Osteoblast (primary cell): ENCODE data around the gene GRAMD1B. TPM values are rescaled to one million over a fixed set of nuclear protein-coding genes. Genes with fewer than 3 reads are reported as not detected.

Source experiments
- DNase-seq: peaks from one replicate; pipeline ENCODE4 v3.0.0; 2011; ENCODE audit warnings: low spot score, mixed read lengths; ENCODE audit not compliant: insufficient read length; ENCODE audit errors: missing footprints
- H2AFZ ChIP-seq: 2 replicates; pipeline ENCODE4 v1.6.0; 2011; ENCODE audit warnings: mild to moderate bottlenecking, low read length
- H3K27ac ChIP-seq: 2 replicates; pipeline ENCODE4 v1.5.1; 2011; ENCODE audit warnings: mild to moderate bottlenecking, low read depth, low read length, moderate library complexity
- H3K27me3 ChIP-seq: 2 replicates; pipeline ENCODE4 v1.6.0; 2012; ENCODE audit warnings: mild to moderate bottlenecking, control low read depth, inconsistent platforms, low read length, moderate library complexity; ENCODE audit not compliant: insufficient read depth
- H3K36me3 ChIP-seq: 2 replicates; pipeline ENCODE4 v1.5.1; 2011; ENCODE audit warnings: mild to moderate bottlenecking, low read length, control low read depth, moderate library complexity; ENCODE audit not compliant: insufficient read depth
- H3K4me1 ChIP-seq: 2 replicates; pipeline ENCODE4 v1.5.1; 2011; ENCODE audit warnings: mild to moderate bottlenecking, low read length, control low read depth, moderate library complexity; ENCODE audit not compliant: insufficient read depth
- H3K4me2 ChIP-seq: 2 replicates; pipeline ENCODE4 v1.6.0; 2011; ENCODE audit warnings: mild to moderate bottlenecking, low read length; ENCODE audit not compliant: insufficient read depth
- H3K4me3 ChIP-seq: fragments of 200-600 bp; sonication (generic); 3 replicates; pipeline ENCODE4 v1.5.1; 2012; ENCODE audit warnings: mild to moderate bottlenecking, low read length, inconsistent platforms; ENCODE audit not compliant: insufficient read depth
- H3K79me2 ChIP-seq: 2 replicates; pipeline ENCODE4 v1.6.0; 2012; ENCODE audit warnings: mild to moderate bottlenecking, low read length, control low read depth, inconsistent platforms; ENCODE audit not compliant: insufficient read depth
- H3K9me3 ChIP-seq: 2 replicates; pipeline ENCODE4 v1.5.1; 2011; ENCODE audit warnings: low read depth, low read length, control low read depth
- H4K20me1 ChIP-seq: 2 replicates; pipeline ENCODE4 v1.6.0; 2012; ENCODE audit warnings: mild to moderate bottlenecking, low read length, control low read depth; ENCODE audit not compliant: insufficient read depth
- total RNA-seq: library from RNA; depleted of rRNA; stranded (reverse); fragments of >200 nt; gene quantifications from 2 replicates; pipeline ENCODE4 v1.2.3, GENCODE V29; 2012
- TF ChIP-seq, protein P1 (sequence below): IDR thresholded peaks from 2 replicates; pipeline ENCODE4 v1.5.1; 2011; ENCODE audit warnings: mild to moderate bottlenecking, low read depth, low read length, moderate library complexity; ENCODE audit errors: extremely low read depth

GRAMD1B gene
- total RNA-seq, 1 donor: 15.2 TPM

- peak overlapping the region; percentile 26 for H3K4me3 ChIP-seq
- peaks cover 59% of the 10 kb centered on the region for H3K4me1 ChIP-seq
- DNase-seq: peak; percentile 66
- peaks cover 8% of the 10 kb centered on the region for H4K20me1 ChIP-seq
- peak overlapping the region; percentile 73 for H3K27ac ChIP-seq
- no peak overlapping the region for H2AFZ ChIP-seq
- H3K36me3 ChIP-seq: no peaks in the 10 kb centered on the region
- H3K27me3 ChIP-seq: no peaks in the 10 kb centered on the region
- H3K79me2 ChIP-seq: peaks cover 49% of the 10 kb centered on the region
- peak overlapping the region; percentile 57 for H3K4me2 ChIP-seq
- no peaks in the 10 kb centered on the region for H3K9me3 ChIP-seq
- TF ChIP-seq, protein P1, sequence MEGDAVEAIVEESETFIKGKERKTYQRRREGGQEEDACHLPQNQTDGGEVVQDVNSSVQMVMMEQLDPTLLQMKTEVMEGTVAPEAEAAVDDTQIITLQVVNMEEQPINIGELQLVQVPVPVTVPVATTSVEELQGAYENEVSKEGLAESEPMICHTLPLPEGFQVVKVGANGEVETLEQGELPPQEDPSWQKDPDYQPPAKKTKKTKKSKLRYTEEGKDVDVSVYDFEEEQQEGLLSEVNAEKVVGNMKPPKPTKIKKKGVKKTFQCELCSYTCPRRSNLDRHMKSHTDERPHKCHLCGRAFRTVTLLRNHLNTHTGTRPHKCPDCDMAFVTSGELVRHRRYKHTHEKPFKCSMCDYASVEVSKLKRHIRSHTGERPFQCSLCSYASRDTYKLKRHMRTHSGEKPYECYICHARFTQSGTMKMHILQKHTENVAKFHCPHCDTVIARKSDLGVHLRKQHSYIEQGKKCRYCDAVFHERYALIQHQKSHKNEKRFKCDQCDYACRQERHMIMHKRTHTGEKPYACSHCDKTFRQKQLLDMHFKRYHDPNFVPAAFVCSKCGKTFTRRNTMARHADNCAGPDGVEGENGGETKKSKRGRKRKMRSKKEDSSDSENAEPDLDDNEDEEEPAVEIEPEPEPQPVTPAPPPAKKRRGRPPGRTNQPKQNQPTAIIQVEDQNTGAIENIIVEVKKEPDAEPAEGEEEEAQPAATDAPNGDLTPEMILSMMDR: no peak
Measured at GRCh38 chr11:123545726-123546270, 115.7 kb downstream of the GRAMD1B start.

GRCh38 chr11:123546515-123546914 is 116.4 kb downstream of the GRAMD1B start:
- Histone ChIP-seq H3K36me3 (no peaks in the 10 kb centered on the region), H3K4me1 (peaks cover 59% of the 10 kb centered on the region), H3K9me3 (no peaks in the 10 kb centered on the region), H3K4me2 (peak overlapping the region; percentile 57), H3K27ac (peak overlapping the region; percentile 73), H3K27me3 (no peaks in the 10 kb centered on the region), H4K20me1 (peaks cover 8% of the 10 kb centered on the region), H3K79me2 (peaks cover 51% of the 10 kb centered on the region), H3K4me3 (no peak overlapping the region), H2AFZ (no peak overlapping the region)
- DNase-seq: peak; percentile 88
- TF ChIP-seq, protein P1: no peak

- H3K27me3 ChIP-seq: no peaks in the 10 kb centered on the region
- H3K36me3 ChIP-seq: no peaks in the 10 kb centered on the region
- TF ChIP-seq, protein P1: no peak
- DNase-seq: no peak
- H3K4me2 ChIP-seq: no peak overlapping the region
- H4K20me1 ChIP-seq: peaks cover 8% of the 10 kb centered on the region
- H2AFZ ChIP-seq: no peak overlapping the region
- H3K4me1 ChIP-seq: peaks cover 59% of the 10 kb centered on the region
- H3K79me2 ChIP-seq: peaks cover 49% of the 10 kb centered on the region
- H3K9me3 ChIP-seq: no peaks in the 10 kb centered on the region
- peak overlapping the region; percentile 73 for H3K27ac ChIP-seq
- H3K4me3 ChIP-seq: no peak overlapping the region
Measured at GRCh38 chr11:123547180-123547579, 117.1 kb downstream of the GRAMD1B start.

- no peaks in the 10 kb centered on the region for H3K27me3 ChIP-seq
- no peaks in the 10 kb centered on the region for H3K36me3 ChIP-seq
- no peak overlapping the region for H3K4me2 ChIP-seq
- TF ChIP-seq, protein P1: no peak
- no peak overlapping the region for H3K27ac ChIP-seq
- H2AFZ ChIP-seq: no peak overlapping the region
- DNase-seq: no peak
- H3K4me1 ChIP-seq: peaks cover 49% of the 10 kb centered on the region
- H4K20me1 ChIP-seq: peaks cover 11% of the 10 kb centered on the region
- H3K79me2 ChIP-seq: peaks cover 47% of the 10 kb centered on the region
- H3K4me3 ChIP-seq: no peak overlapping the region
- no peaks in the 10 kb centered on the region for H3K9me3 ChIP-seq
Measured at GRCh38 chr11:123548774-123549173, 118.7 kb downstream of the GRAMD1B start.
